Fibroblast of the aortic adventitia (primary cell): ENCODE results near the gene WSCD2. TPM values are rescaled to one million over a fixed set of nuclear protein-coding genes. Genes with fewer than 3 reads are reported as not detected.

Experiments used
- DNase-seq: peaks from one replicate; pipeline ENCODE4 v3.0.0-alpha.2; 2010; ENCODE audit warnings: low read depth
- H3K4me3 ChIP-seq: 2 replicates; pipeline ENCODE4 v1.5.1; 2011; ENCODE audit warnings: low read depth, mild to moderate bottlenecking, control low read depth, low read length, moderate library complexity
- total RNA-seq: library from RNA; depleted of rRNA; stranded (reverse); fragments of >200 nt; gene quantifications from 2 replicates; pipeline ENCODE4 v1.2.3, GENCODE V29; 2012; ENCODE audit warnings: low replicate concordance
- TF ChIP-seq, protein P1 (sequence below): IDR thresholded peaks from 2 replicates; pipeline ENCODE4 v1.5.1; 2011; ENCODE audit warnings: mild to moderate bottlenecking, low read length, control low read depth, inconsistent platforms; ENCODE audit not compliant: insufficient read depth

The WSCD2 gene
- total RNA-seq, 1 donor, result not detected

DNA sequence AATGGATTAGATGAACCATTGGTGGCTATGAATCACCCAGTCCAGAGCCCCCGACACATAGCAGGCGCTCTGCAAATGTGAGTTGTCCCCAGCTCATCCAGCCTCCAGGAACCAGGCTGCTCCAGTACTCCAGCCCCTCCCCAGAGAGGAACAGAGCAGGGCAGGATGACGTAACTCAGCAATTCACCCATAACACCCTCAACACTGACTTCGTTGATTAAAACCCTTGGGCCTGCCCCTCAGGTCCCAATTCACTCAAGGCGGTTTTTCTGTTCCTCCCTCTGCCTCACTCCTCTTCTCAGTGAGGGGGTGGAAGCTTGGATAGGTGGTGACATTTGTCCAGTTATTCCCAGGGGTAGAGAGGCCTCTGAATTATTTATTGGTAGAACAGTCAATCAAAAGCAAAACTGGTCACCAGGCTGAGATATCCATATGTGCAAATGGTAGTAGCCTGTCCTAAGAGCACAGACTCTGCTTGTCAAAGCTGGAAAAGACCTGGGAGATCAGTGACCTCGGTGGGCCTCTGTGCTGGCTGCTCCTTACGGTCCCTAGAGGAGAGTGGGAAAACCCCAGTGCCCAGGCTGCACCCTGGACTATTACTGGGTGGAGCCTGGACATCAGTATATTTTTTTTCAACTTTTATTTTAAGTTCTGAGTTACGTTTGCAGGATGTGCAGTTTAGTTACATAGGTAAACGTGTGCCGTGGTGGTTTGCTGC is 113.1 kb downstream of the WSCD2 start:
- DNase-seq, result no peak
- TF ChIP-seq, protein P1, sequence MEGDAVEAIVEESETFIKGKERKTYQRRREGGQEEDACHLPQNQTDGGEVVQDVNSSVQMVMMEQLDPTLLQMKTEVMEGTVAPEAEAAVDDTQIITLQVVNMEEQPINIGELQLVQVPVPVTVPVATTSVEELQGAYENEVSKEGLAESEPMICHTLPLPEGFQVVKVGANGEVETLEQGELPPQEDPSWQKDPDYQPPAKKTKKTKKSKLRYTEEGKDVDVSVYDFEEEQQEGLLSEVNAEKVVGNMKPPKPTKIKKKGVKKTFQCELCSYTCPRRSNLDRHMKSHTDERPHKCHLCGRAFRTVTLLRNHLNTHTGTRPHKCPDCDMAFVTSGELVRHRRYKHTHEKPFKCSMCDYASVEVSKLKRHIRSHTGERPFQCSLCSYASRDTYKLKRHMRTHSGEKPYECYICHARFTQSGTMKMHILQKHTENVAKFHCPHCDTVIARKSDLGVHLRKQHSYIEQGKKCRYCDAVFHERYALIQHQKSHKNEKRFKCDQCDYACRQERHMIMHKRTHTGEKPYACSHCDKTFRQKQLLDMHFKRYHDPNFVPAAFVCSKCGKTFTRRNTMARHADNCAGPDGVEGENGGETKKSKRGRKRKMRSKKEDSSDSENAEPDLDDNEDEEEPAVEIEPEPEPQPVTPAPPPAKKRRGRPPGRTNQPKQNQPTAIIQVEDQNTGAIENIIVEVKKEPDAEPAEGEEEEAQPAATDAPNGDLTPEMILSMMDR, result no peak
- H3K4me3 ChIP-seq, result no peak overlapping the region

DNA sequence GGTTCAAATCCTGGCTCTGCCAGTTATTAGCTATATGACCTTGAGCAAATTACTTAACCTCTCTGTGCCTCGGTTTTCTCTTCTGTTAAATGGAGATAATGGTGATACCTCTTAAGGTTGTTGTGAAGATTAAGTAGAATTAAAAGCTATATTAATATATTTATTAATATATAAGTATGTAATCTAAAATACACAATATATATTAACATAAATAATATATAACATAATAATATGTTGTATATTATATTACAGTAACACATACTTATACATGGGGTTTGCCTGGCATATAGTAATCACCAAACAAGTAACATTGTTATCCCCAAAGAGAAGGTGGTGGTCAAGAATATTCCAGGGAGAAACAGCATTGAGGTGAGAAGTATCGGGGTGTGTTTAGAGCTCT is 118.0 kb downstream of the WSCD2 start:
- no peak overlapping the region for H3K4me3 ChIP-seq
- TF ChIP-seq, protein P1, result no peak
- no peak for DNase-seq

DNA sequence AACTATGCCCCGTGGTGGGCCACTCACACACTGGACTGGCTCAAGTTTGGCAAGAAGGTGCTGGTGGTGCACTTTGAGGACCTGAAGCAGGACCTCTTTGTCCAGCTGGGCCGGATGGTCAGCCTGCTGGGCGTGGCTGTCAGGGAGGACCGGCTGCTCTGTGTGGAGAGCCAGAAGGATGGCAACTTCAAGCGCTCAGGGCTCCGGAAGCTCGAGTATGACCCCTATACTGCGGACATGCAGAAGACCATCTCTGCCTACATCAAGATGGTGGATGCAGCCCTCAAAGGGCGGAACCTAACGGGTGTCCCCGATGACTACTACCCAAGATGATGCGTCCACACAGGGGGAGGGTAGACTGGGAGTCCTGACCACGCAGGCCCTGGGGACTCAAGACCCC is 118.9 kb downstream of the WSCD2 start:
- H3K4me3 ChIP-seq, result no peak overlapping the region
- TF ChIP-seq, protein P1, result no peak
- no peak for DNase-seq

DNA sequence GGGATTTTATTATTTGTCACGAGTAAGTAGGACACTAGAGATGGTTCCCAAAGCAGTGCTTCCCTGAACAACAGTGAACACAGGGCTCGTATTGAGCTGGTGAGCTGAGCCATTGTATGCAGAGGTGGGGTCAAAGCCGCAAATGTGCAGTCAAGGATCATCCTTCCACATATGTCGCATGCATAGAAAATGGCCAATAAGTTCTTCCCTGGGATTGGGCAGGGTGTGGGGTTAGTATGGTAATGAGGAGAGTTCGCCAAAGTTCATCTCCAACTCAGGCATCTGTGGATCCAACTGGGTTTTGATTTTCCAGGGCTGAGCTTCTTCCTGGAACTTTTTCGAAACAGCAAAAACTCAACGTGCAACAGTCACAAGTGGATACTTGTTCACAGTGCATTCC is 123.4 kb downstream of the WSCD2 start:
- H3K4me3 ChIP-seq, result no peak overlapping the region
- DNase-seq, result no peak
- TF ChIP-seq, protein P1, result no peak

DNA sequence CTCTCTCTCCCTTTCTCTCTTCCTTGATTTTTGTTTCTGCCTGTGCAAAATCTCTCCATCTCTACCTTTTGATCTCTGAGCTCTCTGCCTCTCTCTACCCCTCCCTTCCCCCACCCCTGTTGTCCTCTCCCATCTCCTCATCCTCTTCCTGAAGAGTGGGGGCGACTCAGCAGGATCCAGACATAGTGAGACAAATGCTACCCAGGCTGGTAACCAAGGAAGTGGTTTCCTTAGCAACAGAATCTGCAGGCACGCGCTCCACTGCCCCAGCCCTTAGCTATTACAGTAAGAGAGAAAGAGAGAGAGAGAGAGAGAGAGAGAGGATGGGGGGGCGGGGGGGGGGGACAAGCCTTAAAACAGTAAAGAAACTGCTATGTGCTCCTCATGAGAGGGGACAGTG is 124.5 kb downstream of the WSCD2 start:
- no peak for DNase-seq
- TF ChIP-seq, protein P1, result no peak
- H3K4me3 ChIP-seq, result no peak overlapping the region

DNA sequence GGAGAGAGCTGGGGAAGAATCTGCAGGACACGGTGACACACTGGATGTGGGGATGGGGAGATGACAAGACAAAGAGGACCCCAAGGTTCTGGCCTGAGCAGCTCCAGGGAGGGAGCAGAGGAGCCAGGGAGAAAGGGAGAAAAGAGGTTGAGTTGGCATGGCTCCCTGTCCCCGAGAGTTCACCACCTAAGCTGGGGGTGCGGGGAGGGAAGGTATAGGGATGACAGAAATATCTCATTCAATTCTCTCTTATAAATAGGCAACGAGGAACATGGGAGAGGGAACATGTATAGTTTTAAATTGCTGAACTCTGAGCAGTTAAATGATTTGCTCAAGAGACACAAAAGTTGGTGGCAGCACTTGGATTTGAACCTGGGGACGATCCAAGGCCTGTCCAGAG is 124.9 kb downstream of the WSCD2 start:
- no peak overlapping the region for H3K4me3 ChIP-seq
- TF ChIP-seq, protein P1, result no peak
- no peak for DNase-seq
